ENCODE data around the gene SNF8.

DNA sequence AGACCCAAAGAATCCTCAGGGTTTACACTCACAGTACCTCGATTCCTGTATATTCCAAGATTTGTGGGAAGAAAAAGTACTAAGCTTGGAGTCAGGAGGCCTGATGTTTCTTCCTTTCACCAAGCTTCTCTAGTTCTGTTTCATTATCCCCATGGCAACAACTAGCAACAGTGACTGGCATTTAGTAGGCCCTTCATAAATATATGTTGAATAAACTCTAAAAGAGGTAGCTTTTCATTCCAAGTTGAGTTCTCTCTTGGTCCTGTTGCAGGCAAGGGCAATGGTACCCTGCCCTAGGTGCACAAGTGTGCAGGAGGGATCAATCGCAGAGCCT, 37.0 kb downstream of the SNF8 start:
- TF ChIP-seq GTF2F1 (IDR thresholded peaks at IDR 0.05; ENCODE audit: low read depth, low read length) = no peak
- no peak for TF ChIP-seq FOXK1 (CRISPR knock-in tag; IDR thresholded peaks at IDR 0.05; ENCODE audit: borderline replicate concordance)
- no peak for TF ChIP-seq U2AF1 (optimal IDR thresholded peaks at IDR 0.05; ENCODE audit: low read depth, low read length)
- TF ChIP-seq SREBF1 (IDR thresholded peaks at IDR 0.05; ENCODE audit: borderline replicate concordance, low read depth, low read length) = no peak
